ENCODE results near the gene EXOC2.

Gene EXOC2

GRCh38 chr6:518218-518617, 174.7 kb downstream of the EXOC2 start:
- no peak for DNase-seq (ENCODE audit: low read depth)

- DNase-seq (ENCODE audit: low read depth) = no peak
Observed at GRCh38 chr6:516213-516612, 176.7 kb downstream of the EXOC2 start.

GRCh38 chr6:515267-515666, 177.7 kb downstream of the EXOC2 start:
- DNase-seq (ENCODE audit: low read depth) = no peak

GRCh38 chr6:514396-514978, 178.5 kb downstream of the EXOC2 start:
- DNase-seq (ENCODE audit: low read depth) = no peak

- DNase-seq (ENCODE audit: low read depth) = no peak
Observed at GRCh38 chr6:513961-514360, 179.0 kb downstream of the EXOC2 start.

- DNase-seq (ENCODE audit: low read depth) = no peak
Observed at GRCh38 chr6:513058-513457, 179.9 kb downstream of the EXOC2 start.

- DNase-seq (ENCODE audit: low read depth) = no peak
Observed at GRCh38 chr6:511488-512137, 181.3 kb downstream of the EXOC2 start.

GRCh38 chr6:509676-510075, 183.3 kb downstream of the EXOC2 start:
- DNase-seq (ENCODE audit: low read depth) = no peak

GRCh38 chr6:508614-509013, 184.3 kb downstream of the EXOC2 start:
- no peak for DNase-seq (ENCODE audit: low read depth)

GRCh38 chr6:508006-508405, 184.9 kb downstream of the EXOC2 start:
- DNase-seq (ENCODE audit: low read depth) = no peak

- no peak for DNase-seq (ENCODE audit: low read depth)
Observed at GRCh38 chr6:506920-507622, 185.9 kb downstream of the EXOC2 start.

- DNase-seq (ENCODE audit: low read depth) = no peak
Observed at GRCh38 chr6:506508-506907, 186.4 kb downstream of the EXOC2 start.

GRCh38 chr6:505374-505773, 187.6 kb downstream of the EXOC2 start:
- DNase-seq (ENCODE audit: low read depth) = no peak

- no peak for DNase-seq (ENCODE audit: low read depth)
Observed at GRCh38 chr6:504446-504980, 188.4 kb downstream of the EXOC2 start.

- DNase-seq (ENCODE audit: low read depth) = no peak
Observed at GRCh38 chr6:503610-504362, 189.2 kb downstream of the EXOC2 start.

- DNase-seq (ENCODE audit: low read depth) = no peak
Observed at GRCh38 chr6:502761-503160, 190.2 kb downstream of the EXOC2 start.

GRCh38 chr6:501891-502601, 190.9 kb downstream of the EXOC2 start:
- DNase-seq (ENCODE audit: low read depth) = peak; percentile 68

- no peak for DNase-seq (ENCODE audit: low read depth)
Observed at GRCh38 chr6:499617-500016, 193.3 kb downstream of the EXOC2 start.

- peak; percentile 54 for DNase-seq (ENCODE audit: low read depth)
Observed at GRCh38 chr6:498795-499231, 194.1 kb downstream of the EXOC2 start.

- no peak for DNase-seq (ENCODE audit: low read depth)
Observed at GRCh38 chr6:497258-497657, 195.7 kb downstream of the EXOC2 start.

GRCh38 chr6:496649-497048, 196.3 kb downstream of the EXOC2 start:
- no peak for DNase-seq (ENCODE audit: low read depth)

GRCh38 chr6:494394-494793, 198.5 kb downstream of the EXOC2 start:
- DNase-seq (ENCODE audit: low read depth) = no peak

Data from activated T-cell treated with anti-CD3 and anti-CD28 coated beads for 48 hours (primary cell).